HFF-Myc (cell line): Measurements from ENCODE around the gene LIN28A.

Source experiments
- DNase-seq: peaks from one replicate; pipeline ENCODE4 v3.0.0-alpha.2; 2011; ENCODE audit warnings: low read depth; ENCODE audit errors: extremely low read depth
- H3K4me3 ChIP-seq: replicated peaks from 2 replicates; pipeline ENCODE4 v1.5.1; 2011; ENCODE audit warnings: low read depth, mild to moderate bottlenecking, control low read depth, low read length
- CTCF ChIP-seq: IDR thresholded peaks from 2 replicates; pipeline ENCODE4 v1.5.1; 2012; ENCODE audit warnings: mild to moderate bottlenecking, low read depth, low read length, control low read depth; ENCODE audit errors: missing control alignments

The LIN28A gene

GRCh38 chr1:26471498-26472319 is 61.1 kb downstream of the LIN28A start:
- no peak for TF ChIP-seq CTCF
- DNase-seq = no peak
- peak overlapping the region; percentile 58 for H3K4me3 ChIP-seq

GRCh38 chr1:26472320-26472900 is 61.8 kb downstream of the LIN28A start, which contains the start of gene HMGN2:
TSS of gene HMGN2 (plus strand) at chr1:26472440. CDS start at chr1:26472613, 173 bp downstream.
- peak; percentile 53 for DNase-seq
- peak within 1 kb of the TSS; percentile 58 for H3K4me3 ChIP-seq
- no peak for TF ChIP-seq CTCF

DNA sequence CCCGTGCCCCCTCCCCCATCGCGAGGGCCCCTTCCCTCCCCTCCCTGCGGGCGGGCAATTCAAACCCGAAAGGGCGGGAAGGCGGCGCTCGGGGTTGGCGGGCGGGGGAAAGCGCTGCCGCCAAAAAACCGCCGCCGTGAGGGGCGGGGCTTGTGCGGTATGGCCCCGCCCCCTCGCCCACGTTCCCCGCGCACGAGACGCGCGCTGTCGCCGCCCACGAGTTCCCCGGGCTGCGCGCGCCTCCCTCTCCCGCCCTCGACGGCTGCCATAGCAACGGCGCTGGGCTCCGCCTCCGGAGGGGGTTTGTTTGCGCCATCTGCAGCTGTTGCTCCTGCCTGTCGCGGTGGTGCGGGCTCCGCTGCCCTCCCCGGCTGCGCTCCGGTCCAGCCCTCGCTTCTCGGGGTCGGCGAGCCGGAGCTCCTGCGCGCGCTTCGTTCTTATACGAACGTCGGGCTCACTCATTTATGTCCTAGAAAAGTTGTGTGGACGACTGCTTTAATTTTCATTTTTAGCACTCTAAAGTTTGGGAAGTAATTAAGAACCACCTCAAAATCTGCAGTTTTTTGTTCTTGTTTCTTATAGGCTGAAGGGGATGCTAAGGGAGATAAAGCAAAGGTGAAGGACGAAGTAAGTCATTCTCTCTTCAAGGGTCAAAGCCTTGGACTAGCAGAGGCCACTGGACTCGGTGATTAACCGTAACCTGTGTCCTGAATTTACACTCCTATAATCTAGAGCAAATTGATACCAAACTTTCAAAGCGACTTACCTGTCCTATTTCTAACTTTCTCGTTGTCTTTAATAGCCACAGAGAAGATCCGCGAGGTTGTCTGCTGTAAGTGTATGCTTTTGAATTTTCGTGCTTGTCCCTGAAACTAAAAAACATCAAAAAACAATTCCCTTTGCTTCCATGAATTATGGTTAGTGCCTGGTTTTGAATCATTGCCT is 62.6 kb downstream of the LIN28A start:
- TF ChIP-seq CTCF = no peak
- H3K4me3 ChIP-seq = peak overlapping the region; percentile 58
- peak; percentile 59 for DNase-seq

GRCh38 chr1:26474818-26475217 is 64.2 kb downstream of the LIN28A start:
- no peak for TF ChIP-seq CTCF
- no peak for DNase-seq
- H3K4me3 ChIP-seq = no peak overlapping the region

GRCh38 chr1:26475989-26476388 is 65.4 kb downstream of the LIN28A start:
- DNase-seq = no peak
- no peak for TF ChIP-seq CTCF
- no peak overlapping the region for H3K4me3 ChIP-seq

- no peak overlapping the region for H3K4me3 ChIP-seq
- no peak for TF ChIP-seq CTCF
- DNase-seq = no peak
Observed at GRCh38 chr1:26476958-26477357, 66.3 kb downstream of the LIN28A start.
